A549 treated with GW870086 at 1 μM for 4 hours (cell line): ENCODE results near the gene IFNGR2. TPM values are rescaled to one million over a fixed set of nuclear protein-coding genes. Genes with fewer than 3 reads are reported as not detected.

Experiments used
- total RNA-seq: library from RNA; stranded (reverse); fragments of 200-300 nt; extraction: Qiagen RNA extraction; gene quantifications from 5 replicates; pipeline ENCODE4 v1.2.3, GENCODE V29; 2022; ENCODE audit warnings: low read depth

The IFNGR2 gene
- 51.5 to 58.4 TPM (median 57.0 TPM) in 5 replicates for total RNA-seq

GRCh38 chr21:33403128-33403785 lies at the start of gene IFNGR2:
TSS of gene IFNGR2 (plus strand) at chr21:33403413. CDS start at chr21:33403544, 131 bp downstream.

GRCh38 chr21:33479679-33480480 lies 76.7 kb downstream of the IFNGR2 start, which contains the start of gene TMEM50B:
TSS of gene TMEM50B (minus strand) at chr21:33479974. CDS start at chr21:33468885, 11,089 bp downstream.

Other genes with a start within 250 kb of the IFNGR2 start
- gene IFNAR2, start 173.5 kb upstream of the IFNGR2 start, total RNA-seq: 12.8 to 18.7 TPM (median 18.0 TPM) in 5 replicates
- gene IL10RB, start 137.0 kb upstream of the IFNGR2 start, total RNA-seq: 17.3 to 20.2 TPM (median 18.5 TPM) in 5 replicates
- gene IFNAR1, start 78.4 kb upstream of the IFNGR2 start, total RNA-seq: 12.3 to 21.7 TPM (median 16.4 TPM) in 5 replicates
- 8.8 to 12.7 TPM (median 10.8 TPM) in 5 replicates for gene TMEM50B, start 76.6 kb downstream of the IFNGR2 start, total RNA-seq
- gene DNAJC28, start 88.3 kb downstream of the IFNGR2 start, total RNA-seq: 0.17 to 0.49 TPM (median 0.29 TPM) in 5 replicates
- gene GART, start 138.7 kb downstream of the IFNGR2 start, total RNA-seq: 57.5 to 68.6 TPM (median 62.6 TPM) in 5 replicates
- 71.9 to 107 TPM (median 82.9 TPM) in 5 replicates for gene SON, start 139.6 kb downstream of the IFNGR2 start, total RNA-seq
- 13.8 to 17.8 TPM (median 16.4 TPM) in 5 replicates for gene DONSON, start 185.3 kb downstream of the IFNGR2 start, total RNA-seq
- 12.9 to 15.8 TPM (median 14.3 TPM) in 5 replicates for gene CRYZL1, start 238.3 kb downstream of the IFNGR2 start, total RNA-seq
- gene ITSN1, start 239.1 kb downstream of the IFNGR2 start, total RNA-seq: 12.3 to 20.7 TPM (median 16.6 TPM) in 5 replicates